BLaER1 treated with 17β-estradiol and CSF1 and Interleukin-3, amounts not matched to agents 10 nM and 100 nM (cell line): ENCODE measurements around the gene ANKRD23.

Source experiments
- H3K27ac ChIP-seq, 11 experiments: shearing (Covaris generic); formaldehyde crosslinking; 2 replicates each; pipeline ENCODE4 v1.8.1; 2022
- H3K27me3 ChIP-seq, 11 experiments: shearing (Covaris generic); formaldehyde crosslinking; 2 replicates each; pipeline ENCODE4 v1.8.1; 2022
- H3K36me3 ChIP-seq, 11 experiments: shearing (Covaris generic); formaldehyde crosslinking; 2 replicates each; pipeline ENCODE4 v1.8.1; 2022
- H3K4me1 ChIP-seq, 10 experiments: shearing (Covaris generic); formaldehyde crosslinking; 2 replicates each; pipeline ENCODE4 v1.8.1; 2022
- H3K4me2 ChIP-seq, 11 experiments: shearing (Covaris generic); formaldehyde crosslinking; 2 replicates each; pipeline ENCODE4 v1.8.1; 2022
- H3K4me3 ChIP-seq, 10 experiments: shearing (Covaris generic); formaldehyde crosslinking; 2 replicates each; pipeline ENCODE4 v1.8.1; 2022
- H3K9ac ChIP-seq, 11 experiments: shearing (Covaris generic); formaldehyde crosslinking; 2 replicates each; pipeline ENCODE4 v1.8.1; 2022
- H3K9me3 ChIP-seq, 11 experiments: shearing (Covaris generic); formaldehyde crosslinking; replicated peaks in 1 of 11; 2 replicates each; pipeline ENCODE4 v1.8.1; 2022
- H4K20me1 ChIP-seq, 11 experiments: shearing (Covaris generic); formaldehyde crosslinking; 2 replicates each; pipeline ENCODE4 v1.8.1; 2022
- Cebpa-rat ChIP-seq, 11 experiments: shearing (Covaris generic); IDR thresholded peaks; 2 replicates each; pipeline ENCODE4 v1.8.1; 2022

The ANKRD23 gene

GRCh38 chr2:96868555-96869280, 24.9 kb upstream of the ANKRD23 start:
- Histone ChIP-seq H3K4me3 (peak overlapping the region; percentile 73 to 96 (median 92)), H4K20me1 (peaks cover 28 to 60% (median 39%) of the 10 kb centered on the region in 11 experiments; a peak in 21 of 22 replicates), H3K4me2 (peak overlapping the region; percentile 89 to 100 (median 99)), H3K9ac (peak overlapping the region; percentile 90 to 99 (median 93)), H3K36me3 (peaks cover 21 to 38% (median 26%) of the 10 kb centered on the region in 11 experiments), H3K27ac (peak overlapping the region; percentile 85 to 99 (median 96)), H3K9me3 (no peaks in the 10 kb centered on the region), H3K4me1 (peaks cover 63 to 74% (median 65%) of the 10 kb centered on the region in 10 experiments), H3K27me3 (peaks cover 0 to 19% (median 0%) of the 10 kb centered on the region in 11 experiments; a peak in 8 of 22 replicates)
- peak in 5 of 11 experiments; percentile 18 to 72 (median 55); a peak in 5 of 22 replicates for TF ChIP-seq Cebpa-rat (IDR thresholded peaks at IDR 0.05)

- Histone ChIP-seq H3K4me1 (peaks cover 63 to 74% (median 65%) of the 10 kb centered on the region in 10 experiments), H4K20me1 (peaks cover 30 to 60% (median 46%) of the 10 kb centered on the region in 11 experiments; a peak in 21 of 22 replicates), H3K27me3 (peaks cover 0 to 19% (median 0%) of the 10 kb centered on the region in 11 experiments; a peak in 8 of 22 replicates), H3K4me3 (peak overlapping the region; percentile 73 to 96 (median 92)), H3K27ac (peak overlapping the region; percentile 85 to 99 (median 96); a peak in 21 of 22 replicates), H3K4me2 (peak overlapping the region; percentile 89 to 100 (median 99)), H3K36me3 (peaks cover 29 to 45% (median 34%) of the 10 kb centered on the region in 11 experiments), H3K9me3 (no peaks in the 10 kb centered on the region), H3K9ac (peak overlapping the region; percentile 90 to 99 (median 93))
- TF ChIP-seq Cebpa-rat (IDR thresholded peaks at IDR 0.05), result peak in 1 of 11 experiments; percentile 39; a peak in 1 of 22 replicates
These were observed 24.1 kb upstream of the ANKRD23 start for GRCh38 chr2:96867756-96868554.

DNA sequence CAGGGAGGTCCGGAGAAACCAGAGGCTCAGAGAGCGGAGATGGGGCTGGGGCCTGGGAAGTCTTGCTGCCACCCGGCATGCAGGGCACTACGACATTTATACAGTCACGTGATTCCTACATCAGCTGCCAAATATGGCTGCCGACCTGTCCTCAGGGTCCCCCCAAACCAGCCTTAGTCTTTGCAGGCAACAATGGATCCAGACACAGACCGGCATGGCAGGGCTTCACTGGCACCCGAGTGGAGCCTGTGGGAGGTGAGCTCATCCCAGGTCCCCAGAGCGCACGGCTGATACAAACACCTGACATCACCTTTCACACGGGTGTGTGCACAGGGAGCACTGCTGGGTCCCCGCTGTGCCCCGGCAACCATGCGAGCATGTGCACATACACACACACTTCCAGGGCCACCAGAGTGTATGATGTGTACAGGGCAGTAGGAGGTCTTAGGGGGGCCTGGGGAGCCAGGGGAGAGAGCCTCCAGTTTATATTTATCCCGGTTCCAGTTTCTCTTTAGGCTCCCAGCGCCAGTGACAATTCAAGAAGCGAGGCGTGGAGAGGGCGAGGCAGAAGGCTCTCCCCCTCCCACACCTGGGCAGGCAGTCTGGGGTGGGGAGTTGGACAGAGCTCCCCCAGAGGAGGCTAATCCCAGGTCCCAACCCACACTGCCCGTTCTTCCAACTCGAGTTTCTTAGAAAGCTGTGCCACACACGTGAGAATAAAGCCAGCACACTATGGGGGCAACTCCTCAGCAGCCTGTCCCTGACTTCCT, 23.4 kb upstream of the ANKRD23 start:
- peaks cover 33 to 66% (median 49%) of the 10 kb centered on the region in 11 experiments; a peak in 21 of 22 replicates for H4K20me1 ChIP-seq
- H3K4me1 ChIP-seq, result peaks cover 67 to 75% (median 69%) of the 10 kb centered on the region in 10 experiments
- H3K9ac ChIP-seq, result peak overlapping the region; percentile 90 to 99 (median 93); a peak in 21 of 22 replicates
- peak overlapping the region; percentile 73 to 96 (median 92) for H3K4me3 ChIP-seq
- H3K4me2 ChIP-seq, result peak overlapping the region; percentile 89 to 100 (median 99)
- H3K27me3 ChIP-seq, result peaks cover 0 to 19% (median 0%) of the 10 kb centered on the region in 11 experiments; a peak in 8 of 22 replicates
- H3K9me3 ChIP-seq, result no peaks in the 10 kb centered on the region
- H3K36me3 ChIP-seq, result peaks cover 29 to 53% (median 41%) of the 10 kb centered on the region in 11 experiments
- TF ChIP-seq Cebpa-rat (IDR thresholded peaks at IDR 0.05), result no peak
- peak overlapping the region in 10 of 11 experiments; percentile 89 to 99 (median 96); a peak in 20 of 22 replicates for H3K27ac ChIP-seq

- H3K4me3 ChIP-seq, result peak overlapping the region; percentile 73 to 96 (median 92); a peak in 19 of 20 replicates
- TF ChIP-seq Cebpa-rat (IDR thresholded peaks at IDR 0.05), result no peak
- peaks cover 73 to 81% (median 75%) of the 10 kb centered on the region in 10 experiments for H3K4me1 ChIP-seq
- peak overlapping the region; percentile 89 to 100 (median 99) for H3K4me2 ChIP-seq
- no peaks in the 10 kb centered on the region for H3K9me3 ChIP-seq
- H3K9ac ChIP-seq, result peak overlapping the region in 10 of 11 experiments; percentile 90 to 99 (median 94); a peak in 20 of 22 replicates
- peaks cover 29 to 56% (median 43%) of the 10 kb centered on the region in 11 experiments for H3K36me3 ChIP-seq
- H4K20me1 ChIP-seq, result peaks cover 35 to 72% (median 51%) of the 10 kb centered on the region in 11 experiments; a peak in 21 of 22 replicates
- H3K27me3 ChIP-seq, result peaks cover 0 to 19% (median 0%) of the 10 kb centered on the region in 11 experiments; a peak in 8 of 22 replicates
- H3K27ac ChIP-seq, result peak overlapping the region in 8 of 11 experiments; percentile 95 to 99 (median 96); a peak in 16 of 22 replicates
These were observed 22.8 kb upstream of the ANKRD23 start for GRCh38 chr2:96866586-96866985.

- Histone ChIP-seq H3K36me3 (peaks cover 32 to 60% (median 47%) of the 10 kb centered on the region in 11 experiments), H3K27ac (peak overlapping the region in 8 of 11 experiments; percentile 95 to 99 (median 96); a peak in 13 of 22 replicates), H4K20me1 (peaks cover 38 to 75% (median 55%) of the 10 kb centered on the region in 11 experiments; a peak in 21 of 22 replicates), H3K9me3 (no peaks in the 10 kb centered on the region), H3K4me1 (peaks cover 76 to 84% (median 79%) of the 10 kb centered on the region in 10 experiments), H3K9ac (peak overlapping the region in 10 of 11 experiments; percentile 90 to 99 (median 94); a peak in 19 of 22 replicates), H3K4me2 (peak overlapping the region; percentile 89 to 100 (median 99)), H3K27me3 (peaks cover 0 to 18% (median 0%) of the 10 kb centered on the region in 11 experiments; a peak in 8 of 22 replicates), H3K4me3 (peak overlapping the region in 9 of 10 experiments; percentile 83 to 96 (median 93); a peak in 18 of 20 replicates)
- no peak for TF ChIP-seq Cebpa-rat (IDR thresholded peaks at IDR 0.05)
These were observed 22.3 kb upstream of the ANKRD23 start for GRCh38 chr2:96866149-96866548.

DNA sequence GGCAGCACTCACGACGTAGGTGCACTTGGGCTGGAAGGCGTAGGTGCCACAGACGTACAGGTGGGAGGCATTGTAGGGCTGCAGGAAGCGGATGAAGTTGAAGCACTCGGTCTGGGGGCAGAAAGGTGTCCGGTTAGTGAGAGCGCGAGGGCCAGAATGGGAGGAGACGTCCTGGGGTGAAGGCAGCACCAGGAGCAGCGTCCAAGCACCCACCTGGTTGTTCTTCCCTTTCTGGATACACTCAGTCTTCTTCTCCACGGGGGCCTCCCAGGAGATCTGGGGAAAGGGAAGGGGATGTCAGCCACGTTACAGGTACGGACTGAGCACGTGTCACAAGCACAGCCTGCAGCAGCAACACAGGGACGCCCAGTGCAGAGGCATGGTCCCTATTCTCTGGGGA, 21.8 kb upstream of the ANKRD23 start:
- peak overlapping the region; percentile 89 to 100 (median 99) for H3K4me2 ChIP-seq
- H3K27ac ChIP-seq, result peak overlapping the region in 6 of 11 experiments; percentile 95 to 99 (median 96); a peak in 12 of 22 replicates

More for the DNA sequence above, 21.8 kb upstream of the ANKRD23 start:
- Histone ChIP-seq H3K9ac (peak overlapping the region in 8 of 11 experiments; percentile 90 to 99 (median 97); a peak in 15 of 22 replicates), H3K4me3 (peak overlapping the region in 8 of 10 experiments; percentile 86 to 96 (median 93); a peak in 15 of 20 replicates), H3K9me3 (no peaks in the 10 kb centered on the region), H3K27me3 (peaks cover 0 to 13% (median 0%) of the 10 kb centered on the region in 11 experiments; a peak in 8 of 22 replicates), H4K20me1 (peaks cover 43 to 75% (median 60%) of the 10 kb centered on the region in 11 experiments; a peak in 21 of 22 replicates), H3K36me3 (peaks cover 37 to 65% (median 52%) of the 10 kb centered on the region in 11 experiments), H3K4me1 (peaks cover 76 to 84% (median 80%) of the 10 kb centered on the region in 10 experiments)
- TF ChIP-seq Cebpa-rat (IDR thresholded peaks at IDR 0.05), result no peak
